NCI-H82 treated with DMSO at 0.1 percent for 48 hours (cell line): Measurements from ENCODE around the gene CHSY1.

Source experiments
- DNase-seq: peaks from one replicate; lab custom pipeline; 2025; ENCODE audit not compliant: unreplicated experiment; lab: John Stamatoyannopoulos, UW

CHSY1 gene

DNA sequence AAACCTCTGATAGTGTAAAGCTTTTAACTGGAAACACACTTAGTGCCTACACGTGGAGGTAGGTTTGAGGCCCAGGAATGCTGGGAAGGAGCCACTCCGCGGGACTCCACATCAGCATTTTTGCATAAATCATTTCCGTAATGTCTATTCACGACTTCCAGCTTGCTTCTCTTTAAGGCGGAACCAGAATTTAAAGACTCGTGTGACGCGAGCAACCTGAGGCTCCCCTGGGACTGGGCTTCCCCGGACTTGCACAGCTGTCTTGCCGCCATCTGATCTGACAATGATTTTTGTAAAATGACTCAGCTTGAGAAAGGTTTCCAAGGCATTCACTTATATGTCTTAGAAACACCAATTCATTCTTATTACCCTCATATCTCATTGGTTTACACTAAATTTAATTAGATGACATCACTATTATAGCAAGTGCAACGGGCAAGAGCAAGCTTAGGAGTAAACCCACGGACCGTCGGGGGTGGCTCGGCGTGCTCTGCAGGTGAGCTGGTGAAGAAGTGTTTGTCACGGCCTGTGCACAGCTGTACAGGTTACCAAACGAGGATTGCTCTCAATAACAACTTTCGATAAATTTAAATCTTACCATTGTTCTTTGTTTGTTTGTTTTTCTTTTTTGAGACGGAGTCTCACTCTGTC is 95.2 kb downstream of the CHSY1 start:
- DNase-seq = no peak

DNA sequence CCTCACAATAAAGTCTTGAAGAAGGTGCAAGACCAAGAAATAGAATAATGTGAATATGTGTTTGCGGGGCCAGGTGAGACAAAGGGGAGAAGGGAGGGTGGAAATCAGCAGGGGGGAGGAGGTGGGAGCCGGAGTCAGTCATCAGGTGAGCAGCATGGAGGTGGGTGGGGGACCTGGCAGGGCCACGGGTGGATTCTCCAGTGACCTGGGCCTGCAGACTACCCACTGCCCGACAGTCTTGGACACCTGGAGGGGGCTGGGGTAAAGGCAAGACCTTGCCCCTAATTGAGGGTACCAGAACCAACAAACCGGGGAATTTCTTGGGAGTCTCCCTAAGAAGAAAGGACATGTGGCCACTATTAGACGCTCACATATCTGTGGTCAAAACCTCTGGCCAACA is 95.8 kb downstream of the CHSY1 start:
- no peak for DNase-seq

DNA sequence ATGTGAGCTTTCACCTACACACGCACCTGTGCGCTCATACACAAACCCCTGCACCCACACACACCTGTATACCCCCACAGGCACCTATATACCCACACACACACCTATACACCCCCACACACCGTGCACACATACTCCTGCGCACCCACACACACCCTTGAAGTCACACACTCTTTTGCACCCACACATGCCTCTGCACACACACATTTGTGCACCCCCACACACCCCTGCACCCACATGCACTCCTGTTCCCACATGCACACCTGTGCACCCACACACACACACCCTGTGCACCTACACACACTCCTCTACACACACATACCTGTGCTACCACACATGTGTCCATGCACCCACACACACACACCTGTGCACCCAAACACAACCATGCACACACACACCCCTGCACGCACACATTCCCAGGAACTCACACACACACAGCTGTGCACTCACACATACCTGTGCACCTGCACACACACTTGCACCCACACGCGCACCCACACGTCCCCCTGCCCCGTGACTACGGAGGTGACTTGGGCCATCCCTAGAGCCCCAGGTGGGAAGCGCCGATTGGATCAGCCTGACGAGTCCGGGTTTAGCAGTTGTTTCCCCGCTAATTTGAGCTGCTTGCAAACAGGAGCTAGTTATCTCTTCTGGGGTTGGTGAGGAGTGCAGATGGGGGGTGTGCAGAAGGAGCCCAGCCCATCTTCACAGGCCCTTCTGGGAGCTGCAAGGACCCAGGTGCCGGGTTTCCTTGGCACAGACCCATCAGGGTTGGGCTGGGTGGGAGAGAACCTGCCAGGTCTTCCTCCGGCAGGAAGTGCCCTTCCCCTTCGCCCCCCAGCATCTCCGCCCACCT is 97.8 kb downstream of the CHSY1 start:
- no peak for DNase-seq

DNA sequence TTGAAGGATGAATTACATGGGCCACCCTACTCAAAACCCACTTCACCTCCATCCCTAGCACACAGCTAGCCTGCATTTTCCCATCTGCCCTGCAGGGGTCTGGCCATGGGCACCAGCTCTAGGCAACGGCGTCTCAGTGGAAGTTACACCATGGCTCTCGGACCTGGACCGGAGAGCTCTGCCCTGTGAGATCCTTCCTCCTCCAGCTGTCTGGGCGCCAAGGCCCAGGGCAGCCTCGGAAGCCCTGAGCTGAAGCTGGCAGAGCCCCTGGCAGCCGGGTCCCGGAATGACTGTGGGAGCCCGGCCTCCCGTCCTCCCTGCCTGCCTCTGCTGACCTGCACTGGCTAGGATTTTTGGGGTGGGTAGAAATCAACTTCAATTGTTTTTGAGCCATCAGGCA is 98.9 kb downstream of the CHSY1 start:
- peak; percentile 2 for DNase-seq

DNA sequence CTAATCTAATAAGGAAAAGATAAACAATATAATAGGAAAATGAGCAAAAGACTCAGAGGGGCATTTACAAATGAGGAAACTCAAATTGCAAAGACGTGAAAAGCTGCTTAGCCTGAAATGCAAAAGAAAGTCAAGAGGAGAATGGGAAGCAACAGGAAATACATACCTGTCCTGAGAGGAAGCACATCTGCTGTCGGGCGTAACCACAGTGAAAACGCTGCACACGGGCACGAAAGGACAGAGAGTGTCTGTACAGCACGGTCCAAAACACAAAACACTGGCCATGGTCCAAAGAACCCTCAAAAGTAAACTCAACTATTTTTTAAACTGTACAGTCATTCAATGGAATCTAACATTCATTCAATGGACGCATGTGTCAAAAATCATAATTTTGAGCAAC is 100.6 kb downstream of the CHSY1 start:
- DNase-seq = no peak

DNA sequence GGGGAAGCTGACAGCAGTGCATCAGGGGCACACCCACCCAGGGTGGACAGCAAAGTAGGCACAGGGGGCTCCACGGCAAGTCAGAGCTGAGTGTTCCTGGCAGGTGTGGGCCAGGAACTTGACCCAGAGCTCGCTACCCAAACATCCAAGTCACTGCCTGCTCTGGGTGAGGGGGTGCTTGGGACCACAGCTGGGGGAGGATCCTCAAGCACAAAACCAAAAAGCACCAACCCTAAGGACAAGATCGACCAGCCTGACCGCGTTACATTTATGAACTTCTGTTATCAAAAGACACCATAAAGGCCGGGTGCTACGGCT is 101.2 kb downstream of the CHSY1 start:
- no peak for DNase-seq

DNA sequence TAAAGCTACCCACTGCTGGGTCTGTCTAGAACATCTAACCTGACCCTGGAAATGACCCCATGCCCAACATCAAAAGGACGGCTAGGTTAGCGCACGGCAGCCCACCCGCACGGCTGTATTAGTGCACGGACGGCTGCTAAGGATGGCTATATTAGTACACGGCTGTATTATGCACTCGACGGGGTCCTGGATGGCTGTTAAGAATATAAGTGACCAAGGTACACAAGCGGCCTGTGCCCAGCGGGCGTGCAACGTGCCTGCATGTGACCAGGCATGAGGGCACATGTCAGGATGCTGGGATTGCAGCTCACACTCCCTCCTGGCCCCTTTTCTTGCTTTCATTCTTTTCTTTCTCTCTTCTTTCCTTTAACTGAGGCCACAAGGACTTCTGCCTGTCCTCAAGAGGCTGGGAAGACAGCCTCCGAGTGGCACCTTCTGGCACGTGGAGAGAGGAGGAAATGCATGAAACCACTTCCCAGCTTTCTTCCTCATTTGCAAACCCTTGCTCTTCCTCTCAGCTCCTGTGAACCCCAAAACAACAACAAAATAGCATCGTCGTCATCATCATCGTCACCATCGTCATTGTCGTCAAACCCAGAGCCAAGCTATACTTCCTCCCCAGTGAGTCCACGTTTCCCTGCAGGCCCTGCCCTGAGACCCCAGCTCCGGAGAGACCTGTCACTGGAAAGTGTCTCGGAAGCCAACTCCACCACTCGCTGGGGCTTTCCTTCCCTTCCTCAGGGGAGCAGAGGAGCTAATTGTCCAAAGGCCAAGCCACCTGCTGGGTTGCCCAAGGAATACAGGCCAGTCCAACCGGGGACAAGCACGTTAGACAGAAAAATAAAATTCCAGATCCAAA is 101.8 kb downstream of the CHSY1 start:
- no peak for DNase-seq

DNA sequence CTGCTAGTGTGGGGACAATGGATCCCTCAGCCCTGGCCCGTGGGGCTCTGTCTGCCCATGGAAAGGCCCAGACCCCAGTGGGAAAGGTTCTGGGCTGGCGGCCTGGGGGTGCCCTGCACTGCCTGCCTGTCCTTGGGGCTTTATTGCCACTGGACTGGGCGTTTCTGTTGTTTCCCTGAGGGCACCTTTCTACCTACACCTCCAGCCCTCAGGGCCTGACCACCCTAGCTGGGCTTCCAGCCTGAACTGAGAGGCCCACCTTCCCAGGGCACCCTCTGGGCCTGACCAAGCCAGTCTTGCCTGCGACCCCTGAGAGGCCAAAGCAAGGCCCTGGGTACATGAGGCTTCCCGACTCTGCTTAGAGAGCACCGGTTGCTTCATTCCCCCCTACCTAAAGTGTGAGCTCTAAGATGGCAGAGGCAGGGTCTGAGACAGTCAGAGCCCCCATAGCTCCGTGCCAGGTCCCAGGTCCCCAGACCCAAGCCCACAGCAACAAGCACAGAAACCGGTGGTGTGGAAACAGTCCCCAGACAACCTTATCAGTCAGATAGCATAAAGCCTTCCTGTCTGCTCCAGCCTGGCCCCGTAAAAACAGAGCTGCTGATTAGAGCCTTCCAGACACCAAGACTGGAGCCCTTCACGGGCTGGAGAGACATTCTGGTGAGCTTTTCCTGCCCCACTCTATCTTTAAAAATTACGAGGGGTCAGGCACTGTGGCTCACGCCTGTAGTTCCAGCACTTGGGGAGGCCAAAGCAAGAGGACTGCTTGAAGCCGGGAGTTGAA is 102.8 kb downstream of the CHSY1 start:
- DNase-seq = no peak

DNA sequence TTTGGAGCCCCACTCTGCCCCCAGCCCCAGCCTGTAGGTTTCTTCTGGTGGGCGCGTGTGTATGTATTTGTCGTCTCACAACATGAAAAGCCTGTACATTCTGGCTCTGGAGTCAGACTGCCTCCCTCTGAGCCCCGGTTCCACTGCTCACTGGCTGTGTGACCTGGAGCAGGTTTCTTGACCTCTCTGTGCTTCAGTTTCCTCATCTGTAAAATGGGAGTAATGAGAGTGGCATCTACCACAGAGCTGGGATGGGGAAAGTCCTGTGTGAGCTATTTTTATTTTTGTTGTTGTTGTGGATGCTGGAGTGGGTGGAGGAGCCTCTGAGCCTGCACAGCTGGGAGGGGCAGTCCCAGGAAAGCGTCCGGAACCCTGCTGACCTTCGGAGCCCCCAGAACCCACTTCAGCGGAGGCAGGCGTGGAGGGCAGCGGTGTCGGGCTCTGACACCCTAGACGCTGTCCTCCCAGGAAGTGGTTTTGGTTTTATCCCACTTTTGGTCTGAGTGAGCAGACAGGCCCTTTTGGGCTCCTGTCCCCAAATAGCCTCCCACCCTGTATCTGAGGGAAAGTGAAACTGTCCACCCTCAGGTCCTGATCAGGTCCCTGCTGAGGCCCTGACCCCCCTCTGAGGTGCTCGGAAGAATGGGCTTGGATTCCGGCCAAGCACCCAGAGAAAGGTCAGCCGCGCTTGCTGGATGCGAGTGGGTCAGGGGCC is 103.5 kb downstream of the CHSY1 start:
- no peak for DNase-seq

DNA sequence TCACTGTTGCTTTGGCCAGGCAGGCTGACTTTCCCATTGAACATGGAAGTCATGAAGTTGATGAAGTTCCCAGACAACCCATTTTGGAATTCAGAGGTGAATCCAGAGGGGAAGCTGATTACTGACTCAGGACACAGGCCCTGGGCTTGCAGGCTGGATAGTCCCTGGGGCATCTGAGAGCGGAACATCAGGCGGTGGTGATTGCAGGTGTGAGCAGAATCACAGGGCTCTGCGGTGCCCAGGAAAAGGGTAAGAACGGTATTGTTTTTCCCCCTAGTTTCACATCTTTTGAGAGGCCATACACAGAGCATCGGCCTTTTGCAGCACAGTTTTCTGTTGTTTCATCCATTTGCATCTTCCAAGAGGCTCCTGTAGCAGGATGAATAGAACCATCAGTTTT is 104.7 kb downstream of the CHSY1 start:
- DNase-seq = no peak

DNA sequence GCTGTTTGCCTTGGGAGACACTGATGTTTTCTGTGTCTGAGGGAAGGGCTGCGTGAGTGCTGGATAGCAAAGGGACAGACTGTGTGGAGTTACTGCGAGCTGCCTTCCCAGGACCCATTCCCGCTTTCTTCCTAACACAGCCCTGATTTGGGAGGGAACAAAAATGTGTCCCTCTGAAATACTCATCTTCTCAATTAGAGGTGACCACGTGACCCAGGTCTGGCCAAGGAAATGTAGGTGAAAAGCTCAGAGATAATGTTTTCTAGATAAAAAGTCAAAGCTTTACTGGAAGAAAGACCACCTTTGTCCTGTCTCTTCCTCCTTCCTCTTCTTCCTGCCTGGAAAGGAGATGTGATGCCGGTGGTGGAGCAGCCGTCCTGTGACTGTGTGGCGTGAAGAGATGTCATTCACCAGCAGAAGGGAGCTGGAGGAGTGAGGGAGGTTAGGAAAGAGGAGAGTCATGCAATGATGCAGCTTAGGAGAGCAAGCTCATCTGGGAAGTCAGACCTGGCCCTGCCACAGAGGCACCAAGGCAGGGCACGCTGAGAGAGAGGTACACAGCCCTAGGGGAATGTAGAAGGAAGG is 105.6 kb downstream of the CHSY1 start:
- DNase-seq = no peak

DNA sequence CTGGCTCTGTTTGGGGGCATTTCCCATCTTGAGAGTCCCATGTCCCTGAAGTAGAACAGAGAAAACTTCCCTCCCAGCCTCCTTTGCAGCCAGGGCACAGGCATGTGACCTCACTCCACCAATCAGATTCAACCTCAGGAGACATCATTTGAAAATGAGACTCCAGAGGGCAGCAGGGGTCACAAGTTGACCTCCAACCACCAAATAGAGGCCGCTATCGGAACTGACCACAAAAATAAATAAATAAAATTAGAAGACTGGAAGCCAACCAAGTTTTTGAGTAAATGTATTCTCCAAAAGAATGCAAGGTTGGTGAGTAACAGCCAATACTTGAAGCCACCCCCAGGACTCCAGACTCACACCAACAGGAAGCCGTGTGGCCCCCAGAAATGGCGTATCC is 106.5 kb downstream of the CHSY1 start:
- no peak for DNase-seq

DNA sequence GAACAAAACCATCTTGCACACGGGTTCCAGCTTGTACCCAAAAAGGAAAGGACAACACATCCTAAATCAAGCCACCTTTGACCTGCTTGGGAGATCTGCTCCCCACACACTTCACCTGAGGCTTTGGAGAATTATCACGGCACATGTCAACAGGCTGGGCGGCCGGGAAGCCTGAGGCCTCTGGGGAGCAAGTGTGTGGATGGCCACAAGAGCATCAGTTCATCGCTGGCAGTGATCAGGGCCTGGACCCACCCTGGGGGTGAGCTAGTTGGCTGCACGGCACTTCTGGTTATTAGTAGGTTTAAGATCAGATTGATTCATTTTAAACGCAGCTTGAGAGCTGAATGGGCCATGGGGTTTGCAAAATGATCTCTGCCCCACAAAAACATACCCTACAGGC is 108.5 kb downstream of the CHSY1 start:
- DNase-seq = no peak

DNA sequence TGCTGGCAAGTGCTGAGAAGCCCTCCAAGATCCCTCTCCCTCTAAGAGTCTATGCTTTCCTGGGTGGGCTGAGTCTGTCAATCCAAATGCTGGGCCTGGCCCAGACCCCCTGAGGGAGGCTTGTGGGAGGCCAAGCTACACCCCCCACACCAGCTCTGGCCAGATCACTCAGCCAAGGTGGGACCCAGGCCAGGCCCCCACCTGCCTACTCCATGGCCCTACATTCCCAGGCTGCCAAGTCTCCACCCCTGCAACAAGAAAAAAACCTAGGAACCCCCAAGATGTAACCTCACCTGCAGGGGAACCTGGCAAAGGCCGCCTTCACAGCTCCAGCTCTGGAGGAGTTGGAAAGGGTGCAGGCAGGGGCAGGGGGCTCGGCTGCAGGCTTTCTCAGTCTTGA is 109.1 kb downstream of the CHSY1 start:
- no peak for DNase-seq

DNA sequence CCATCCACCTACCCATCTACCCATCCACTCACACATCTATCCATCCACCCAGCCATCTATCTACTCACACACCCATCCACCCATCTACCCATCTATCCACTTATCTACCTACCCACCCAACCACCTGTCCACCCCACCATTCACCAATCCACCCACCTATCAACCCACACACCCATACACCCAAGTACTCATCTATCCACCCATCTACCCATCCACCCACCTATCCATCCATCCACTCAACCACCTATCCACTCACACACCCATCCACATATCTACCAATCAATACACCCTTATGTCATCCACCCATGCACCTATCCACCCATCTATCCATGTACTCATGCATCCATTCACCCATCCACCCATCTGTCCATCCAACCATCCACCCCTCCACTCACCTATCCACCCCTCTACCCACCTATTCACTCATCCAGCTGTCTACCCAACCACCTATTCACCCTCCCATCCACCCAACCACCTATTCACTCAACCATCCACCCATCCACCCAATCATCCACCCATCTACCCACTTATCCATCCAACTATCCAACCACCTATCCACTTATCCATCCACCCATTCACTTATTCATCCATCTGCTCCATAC is 109.8 kb downstream of the CHSY1 start:
- no peak for DNase-seq

DNA sequence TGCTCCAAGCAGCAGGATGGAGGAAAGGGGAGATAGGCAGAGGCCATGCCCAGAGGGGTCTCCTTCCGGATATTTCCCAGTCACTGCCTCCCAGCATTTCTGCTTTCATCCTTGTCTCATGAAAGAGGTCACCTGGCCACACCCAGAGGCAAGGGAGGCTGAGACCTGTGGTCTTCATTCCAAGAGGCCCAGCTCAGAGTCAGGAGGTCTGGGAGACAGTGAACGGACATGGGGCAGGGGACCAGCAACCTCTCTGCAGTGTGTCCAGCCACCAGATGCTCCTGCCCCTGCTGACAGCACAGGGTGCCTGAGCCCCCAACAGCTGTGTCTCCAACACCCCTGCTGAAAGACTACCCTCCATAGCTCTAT is 111.2 kb downstream of the CHSY1 start:
- DNase-seq = no peak

DNA sequence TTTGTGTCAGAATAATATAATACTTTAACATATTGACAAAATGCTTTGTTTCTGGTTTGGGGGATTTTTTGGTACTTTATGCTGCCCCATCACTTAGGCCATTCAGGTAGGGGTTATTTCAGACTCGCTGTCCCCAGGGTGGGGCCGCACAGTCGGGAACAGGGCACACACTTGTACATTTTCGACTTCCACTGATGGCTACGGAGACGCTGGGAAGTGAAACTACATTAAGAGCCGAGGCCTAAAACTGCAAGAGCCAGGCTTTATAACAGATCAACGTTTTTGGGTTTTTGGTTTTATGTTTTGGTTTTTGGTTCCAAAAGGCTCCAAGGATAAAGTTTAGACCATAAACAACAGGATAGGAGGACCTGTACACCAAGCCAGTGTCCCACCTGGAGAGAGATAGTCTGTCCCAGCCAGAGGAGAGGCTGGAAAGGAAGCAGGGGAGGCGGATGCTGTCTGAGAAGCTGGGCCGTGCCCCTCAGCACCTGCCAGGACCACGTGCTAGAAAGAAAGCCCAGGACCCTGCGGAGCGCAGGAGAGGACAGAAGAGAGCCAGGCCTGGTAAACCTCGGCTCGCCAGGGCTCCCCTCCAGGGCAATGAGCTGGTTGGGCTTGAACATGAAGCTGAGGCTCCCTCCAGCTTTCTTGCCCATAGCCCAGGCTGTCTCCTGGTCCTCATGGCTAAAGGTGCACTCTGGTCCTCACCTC is 111.7 kb downstream of the CHSY1 start:
- no peak for DNase-seq

DNA sequence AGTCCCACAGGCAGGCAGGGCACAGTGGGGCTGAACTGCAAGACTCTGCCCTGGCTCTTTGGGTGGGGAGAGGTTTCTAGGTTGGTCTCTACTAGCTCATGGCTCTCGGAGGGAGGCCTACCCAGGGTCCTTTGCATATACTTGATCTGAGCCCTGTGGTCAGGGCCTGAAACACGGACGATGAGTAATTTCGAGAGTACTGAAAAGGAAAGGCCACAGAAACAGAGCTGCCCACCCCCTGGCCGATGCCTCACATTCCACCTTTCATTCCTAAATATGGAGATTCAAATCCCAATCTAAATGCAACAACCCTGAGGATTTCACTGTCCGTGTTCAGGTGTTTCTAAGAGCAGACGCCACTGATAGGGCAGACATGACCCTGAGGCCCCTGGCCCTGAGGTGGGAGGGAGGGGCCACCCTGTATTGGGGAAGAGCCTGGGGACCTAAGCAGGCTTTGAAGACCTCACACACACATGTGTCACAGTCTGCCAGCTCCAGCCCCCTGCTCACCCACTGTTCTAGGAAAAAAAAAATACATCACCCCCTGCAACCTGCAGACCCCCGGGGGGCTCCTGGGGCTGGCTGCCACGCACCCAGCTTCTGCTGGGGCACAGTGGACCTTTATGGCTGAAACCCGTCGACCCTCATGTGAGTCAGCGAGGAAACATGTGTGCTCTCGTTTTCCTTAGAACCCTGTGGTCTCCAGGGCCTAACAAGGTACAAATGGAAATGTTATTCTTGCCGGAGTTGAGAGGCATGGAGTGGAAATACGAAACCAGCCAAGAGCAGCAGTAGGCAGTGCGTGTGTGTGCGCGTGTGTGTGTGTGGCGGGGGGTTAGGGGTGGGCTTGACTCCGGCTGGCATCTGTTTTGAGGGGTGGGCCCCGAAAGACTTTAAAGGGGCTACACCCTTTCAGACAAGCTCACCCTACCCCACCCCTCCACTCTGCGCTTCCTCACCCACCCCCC is 112.7 kb downstream of the CHSY1 start:
- DNase-seq = no peak
